B cell (primary cell): Measurements from ENCODE around the gene ZNF44. TPM values are rescaled to one million over a fixed set of nuclear protein-coding genes. Genes with fewer than 3 reads are reported as not detected.

Source experiments
- ATAC-seq: fragments of 200-7000 bp; cut with Tn5 transposase; one replicate; pipeline ENCODE4 v1.10.0; 2021; ENCODE audit warnings: low read depth, mild to moderate bottlenecking, moderate number of reproducible peaks, moderate library complexity
- CTCF ChIA-PET: fragments of 350-600 bp; sonication (Branson Sonifier 250); formaldehyde crosslinking; loops from one replicate; lab custom pipeline; 2021; ENCODE audit warnings: antibody characterized with exemption, inconsistent platforms; lab: Charles Lee
- POLR2A ChIA-PET: fragments of 350-600 bp; sonication (Branson Sonifier 250); formaldehyde crosslinking; loops from one replicate; lab custom pipeline; 2021; ENCODE audit warnings: antibody characterized with exemption; lab: Charles Lee
- DNase-seq: peaks from one replicate; pipeline ENCODE4 v3.0.0; 2013
- H2AFZ ChIP-seq: 2 replicates; pipeline ENCODE4 v1.6.1; 2012; ENCODE audit warnings: mild to moderate bottlenecking, low read depth, low read length; ENCODE audit not compliant: insufficient read depth, poor library complexity, severe bottlenecking
- H3K27ac ChIP-seq, 2 donors: 1 replicate in 1 of 2; 2 replicates in 1 of 2; pipeline ENCODE4 v1.5.1; 2012 to 2013; ENCODE audit warnings: low read length in 2 of 2, mild to moderate bottlenecking in 2 of 2, moderate library complexity in 1 of 2
- H3K27me3 ChIP-seq, 4 experiments: fragments of 200-600 bp in 1 of 4; sonication (generic) in 1 of 4; replicated peaks in 1 of 4; 1 replicate in 2 of 4; 2 replicates in 2 of 4; pipeline versions ENCODE4 v1.6.1 to v1.7.0; 2013 to 2016; ENCODE audit warnings: low read length in 3 of 4, mild to moderate bottlenecking in 2 of 4, mixed read lengths in 1 of 4, moderate library complexity in 1 of 4; ENCODE audit not compliant: insufficient read depth in 4 of 4, control insufficient read depth in 3 of 4; ENCODE audit errors: control extremely low read depth in 1 of 4
- H3K36me3 ChIP-seq, 2 experiments: replicated peaks in 1 of 2; 1 replicate in 1 of 2; 2 replicates in 1 of 2; pipeline versions ENCODE4 v1.6.1 to v1.7.1; 2013; ENCODE audit warnings: low read length in 1 of 2; ENCODE audit not compliant: insufficient read depth in 2 of 2, control insufficient read depth in 1 of 2; ENCODE audit errors: control extremely low read depth in 1 of 2, extremely low read depth in 1 of 2
- H3K4me1 ChIP-seq, 2 donors: fragments of 200-600 bp in 1 of 2; sonication (generic) in 1 of 2; 1 replicate in 1 of 2; 2 replicates in 1 of 2; pipeline versions ENCODE4 v1.5.1 to v1.6.1; 2013 to 2017; ENCODE audit warnings: low read length in 2 of 2; ENCODE audit not compliant: control insufficient read depth in 2 of 2, insufficient read depth in 2 of 2
- H3K4me2 ChIP-seq: replicated peaks from 2 replicates; pipeline ENCODE3; 2012; ENCODE audit warnings: mild to moderate bottlenecking, low read depth, low read length; ENCODE audit not compliant: poor library complexity, severe bottlenecking
- H3K4me3 ChIP-seq, 5 experiments: fragments of 200-600 bp in 1 of 5; sonication (generic) in 1 of 5; 1 replicate in 3 of 5; 2 replicates in 2 of 5; pipeline versions ENCODE4 v1.5.1 to v1.7.0; 2011 to 2016; ENCODE audit warnings: low read length in 4 of 5, mild to moderate bottlenecking in 4 of 5, low read depth in 2 of 5, control low read depth in 1 of 5, moderate library complexity in 1 of 5; ENCODE audit not compliant: insufficient read depth in 1 of 5; ENCODE audit errors: control extremely low read depth in 1 of 5, extremely low read depth in 1 of 5
- H3K79me2 ChIP-seq: fragments of 200-600 bp; sonication (generic); one replicate; pipeline ENCODE4 v1.6.0; 2016; ENCODE audit warnings: low read length; ENCODE audit not compliant: control insufficient read depth, insufficient read depth
- H3K9ac ChIP-seq: fragments of 200-600 bp; sonication (generic); 2 replicates; pipeline ENCODE4 v1.6.1; 2017; ENCODE audit warnings: mild to moderate bottlenecking, low read length, moderate library complexity
- H3K9me3 ChIP-seq, 3 donors: one replicate each; pipeline versions ENCODE4 v1.6.1 to v1.7.1; 2013; ENCODE audit warnings: low read length in 2 of 3; ENCODE audit not compliant: control insufficient read depth in 2 of 3, insufficient read depth in 1 of 3; ENCODE audit errors: control extremely low read depth in 1 of 3
- H4K20me1 ChIP-seq: 2 replicates; pipeline ENCODE4 v1.6.0; 2012; ENCODE audit warnings: mild to moderate bottlenecking, low read length; ENCODE audit not compliant: insufficient read depth, control insufficient read depth, poor library complexity, severe bottlenecking
- H3K27ac Mint-ChIP-seq: one replicate; pipeline ENCODE4 v1.8.0; 2021; ENCODE audit warnings: mixed read lengths
- H3K27me3 Mint-ChIP-seq: one replicate; pipeline ENCODE4 v1.8.0; 2021; ENCODE audit warnings: mixed read lengths
- H3K4me1 Mint-ChIP-seq: one replicate; pipeline ENCODE4 v1.8.0; 2021; ENCODE audit warnings: mixed read lengths
- H3K4me3 Mint-ChIP-seq: one replicate; pipeline ENCODE4 v1.8.0; 2021; ENCODE audit warnings: mixed read lengths
- H3K9me3 Mint-ChIP-seq: one replicate; pipeline ENCODE4 v1.8.0; 2022; ENCODE audit warnings: mixed read lengths; ENCODE audit not compliant: insufficient read depth
- EZH2 ChIP-seq: IDR thresholded peaks from 2 replicates; pipeline ENCODE4 v1.6.1; 2012; ENCODE audit warnings: borderline replicate concordance, low read depth, mild to moderate bottlenecking, moderate library complexity, low read length; ENCODE audit not compliant: insufficient read depth, poor library complexity, severe bottlenecking
- WGBS: methylation state at CpG from one replicate; pipeline ENCODE4 v1.1.5; 2013; ENCODE audit warnings: missing lambda C conversion rate; ENCODE audit not compliant: insufficient coverage; 5-methylcytosine and 5-hydroxymethylcytosine counted together
- intact Hi-C: fragments of 100-400 bp; cut with micrococcal nuclease; formaldehyde crosslinking; loops from one replicate; pipeline ENCODE4 v1.10.0; 2022
- polyA plus RNA-seq: library from polyadenylated mRNA; depleted of rRNA; stranded (reverse); fragments of >200 nt; gene quantifications from 2 replicates; pipeline ENCODE4 v1.2.3, GENCODE V29; 2012
- total RNA-seq, 2 donors: library from RNA; stranded (reverse); fragments of 120-200 nt in 1 of 2; gene quantifications; 1 replicate in 1 of 2; 2 replicates in 1 of 2; pipeline versions ENCODE4 v1.2.3 to v1.2.4, GENCODE V29; 2013 to 2022
- TF ChIP-seq, protein P1 (sequence below): fragments of 200-600 bp; IDR thresholded peaks from one replicate; pipeline ENCODE4 v1.8.0; 2022; ENCODE audit warnings: antibody characterized with exemption, mild to moderate bottlenecking

ZNF44 gene
- total and polyA plus RNA-seq, 2 donors (not counting 1 experiment from before 2014, with no cell fraction given) = 11.3 to 28.0 TPM

DNA sequence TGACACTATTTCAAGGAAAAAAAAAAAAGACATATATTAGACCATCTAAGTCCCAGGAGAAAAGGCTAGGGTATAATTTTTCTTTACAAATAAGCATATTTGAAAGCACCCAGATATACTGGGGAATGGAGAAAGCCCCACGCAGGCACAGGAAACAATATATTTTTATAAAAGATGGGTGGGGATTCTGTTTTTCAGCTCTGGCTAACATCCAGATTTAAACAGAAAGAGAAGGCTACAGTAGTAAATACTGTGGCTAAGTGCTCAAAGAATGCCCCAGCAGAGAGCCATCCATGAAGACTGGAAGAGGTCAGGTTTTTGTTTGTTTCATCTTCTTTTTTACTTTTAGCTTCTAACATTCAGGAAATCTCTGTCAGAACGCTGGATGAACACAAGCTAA lies 16.0 kb downstream of the ZNF44 start:
- no peaks in the 10 kb centered on the region for H3K27me3 Mint-ChIP-seq
- no peak overlapping the region for H3K4me3 Mint-ChIP-seq
- ChIA-PET CTCF (no interaction called here), POLR2A (interaction anchor here (0.7 kb wide), 1 partner anchor 124 kb away, joined by 4 read pairs; no protein-coding TSS in a partner anchor)
- Histone ChIP-seq H3K9me3 (peaks cover 12 to 42% (median 32%) of the 10 kb centered on the region in 3 donors), H3K4me1 (no peaks in the 10 kb centered on the region), H2AFZ (no peak overlapping the region), H3K27ac (no peak overlapping the region), H3K4me2 (no peak overlapping the region), H3K27me3 (no peaks in the 10 kb centered on the region), H3K79me2 (peaks cover 72% of the 10 kb centered on the region), H3K36me3 (peaks cover 4 to 31% of the 10 kb centered on the region in 2 experiments), H3K4me3 (no peak overlapping the region), H3K9ac (no peak overlapping the region), H4K20me1 (peaks cover 13% of the 10 kb centered on the region)
- DNase-seq = no peak
- intact Hi-C loops = no loop called here
- peaks cover 13% of the 10 kb centered on the region for H3K4me1 Mint-ChIP-seq
- ATAC-seq = no peak
- TF ChIP-seq, protein P1, sequence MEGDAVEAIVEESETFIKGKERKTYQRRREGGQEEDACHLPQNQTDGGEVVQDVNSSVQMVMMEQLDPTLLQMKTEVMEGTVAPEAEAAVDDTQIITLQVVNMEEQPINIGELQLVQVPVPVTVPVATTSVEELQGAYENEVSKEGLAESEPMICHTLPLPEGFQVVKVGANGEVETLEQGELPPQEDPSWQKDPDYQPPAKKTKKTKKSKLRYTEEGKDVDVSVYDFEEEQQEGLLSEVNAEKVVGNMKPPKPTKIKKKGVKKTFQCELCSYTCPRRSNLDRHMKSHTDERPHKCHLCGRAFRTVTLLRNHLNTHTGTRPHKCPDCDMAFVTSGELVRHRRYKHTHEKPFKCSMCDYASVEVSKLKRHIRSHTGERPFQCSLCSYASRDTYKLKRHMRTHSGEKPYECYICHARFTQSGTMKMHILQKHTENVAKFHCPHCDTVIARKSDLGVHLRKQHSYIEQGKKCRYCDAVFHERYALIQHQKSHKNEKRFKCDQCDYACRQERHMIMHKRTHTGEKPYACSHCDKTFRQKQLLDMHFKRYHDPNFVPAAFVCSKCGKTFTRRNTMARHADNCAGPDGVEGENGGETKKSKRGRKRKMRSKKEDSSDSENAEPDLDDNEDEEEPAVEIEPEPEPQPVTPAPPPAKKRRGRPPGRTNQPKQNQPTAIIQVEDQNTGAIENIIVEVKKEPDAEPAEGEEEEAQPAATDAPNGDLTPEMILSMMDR = no peak
- TF ChIP-seq EZH2 = no peak
- WGBS = no CpG with 5 or more reads among the region's 2 CpGs
- no peak overlapping the region for H3K27ac Mint-ChIP-seq
- H3K9me3 Mint-ChIP-seq = peaks cover 18% of the 10 kb centered on the region

DNA sequence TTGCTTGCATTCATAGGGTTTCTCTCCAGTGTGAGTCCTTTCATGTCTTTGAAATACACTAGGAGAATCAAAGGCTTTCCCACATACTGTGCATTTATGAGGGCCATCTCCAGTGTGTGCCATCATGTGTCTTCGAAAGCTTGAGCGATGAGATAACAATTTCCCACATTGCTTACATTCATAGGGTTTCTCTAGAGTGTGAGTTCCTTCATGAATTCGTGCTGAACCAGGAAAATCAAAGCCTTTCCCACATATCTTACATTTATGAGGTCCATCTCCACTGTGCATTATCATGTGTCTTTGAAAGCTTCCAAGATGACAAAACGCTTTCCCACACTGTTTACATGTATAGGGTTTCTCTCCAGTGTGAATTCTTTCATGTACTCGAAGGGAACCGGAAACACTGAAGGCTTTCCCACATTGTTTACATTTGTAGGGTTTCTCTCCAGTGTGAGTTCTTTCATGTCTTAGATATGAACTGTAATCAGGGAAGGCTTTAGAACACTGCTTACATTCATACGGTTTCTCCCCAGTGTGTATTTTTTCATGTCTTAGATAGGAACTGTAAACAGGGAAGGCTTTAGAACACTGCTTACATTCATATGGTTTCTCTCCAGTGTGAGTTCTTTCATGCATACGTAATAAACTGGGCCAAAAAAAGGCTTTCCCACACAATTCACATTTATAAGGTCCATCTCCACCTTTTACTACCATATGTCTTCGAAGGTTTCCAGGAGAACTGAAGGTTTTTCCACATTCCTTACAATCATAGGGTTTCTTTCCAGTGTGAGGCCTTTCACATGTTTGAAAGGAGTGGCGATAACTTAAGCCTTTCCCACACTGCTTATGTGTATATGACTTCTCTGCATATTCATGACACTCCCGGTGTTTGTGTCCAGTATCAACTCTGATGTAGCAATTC lies 21.4 kb downstream of the ZNF44 start:
- peaks cover 19 to 49% of the 10 kb centered on the region in 2 experiments for H3K36me3 ChIP-seq
- Mint-ChIP-seq H3K27ac (no peak overlapping the region), H3K9me3 (peaks cover 38% of the 10 kb centered on the region), H3K4me1 (peaks cover under 1% of the 10 kb centered on the region), H3K4me3 (no peak overlapping the region), H3K27me3 (no peaks in the 10 kb centered on the region)
- CTCF ChIA-PET = no interaction called here
- H3K9me3 ChIP-seq = peaks cover 28 to 63% (median 41%) of the 10 kb centered on the region in 3 donors
- TF ChIP-seq, protein P1 = no peak
- no peak for TF ChIP-seq EZH2
- ATAC-seq (no peak), DNase-seq (no peak)
- H3K27me3 ChIP-seq = no peaks in the 10 kb centered on the region
- intact Hi-C loops = no loop called here
- peaks cover 29% of the 10 kb centered on the region for H3K79me2 ChIP-seq
- no peak overlapping the region for H3K9ac ChIP-seq
- H3K4me1 ChIP-seq = no peaks in the 10 kb centered on the region
- H3K27ac ChIP-seq = no peak overlapping the region
- no peak overlapping the region for H2AFZ ChIP-seq
- no peaks in the 10 kb centered on the region for H4K20me1 ChIP-seq
- 100% methylated on average over 5 of the region's 11 CpGs for WGBS
- no peak overlapping the region for H3K4me3 ChIP-seq
- no peak overlapping the region for H3K4me2 ChIP-seq
- POLR2A ChIA-PET = no interaction called here
